ENCODE data around the gene NRG3.
"Not testable (repeated sequence)": the region's sequence is repeated elsewhere in the genome, so short reads cannot be mapped to it uniquely, and the experiment has no call there.

NRG3 gene

GRCh38 chr10:82942286-82943099 lies 1067.5 kb downstream of the NRG3 start:
- no peak for DNase-seq

- no peak for DNase-seq
These were observed 1068.1 kb downstream of the NRG3 start for GRCh38 chr10:82943142-82943541.

GRCh38 chr10:82949816-82950575 lies 1075.0 kb downstream of the NRG3 start:
- no peak for DNase-seq

DNA sequence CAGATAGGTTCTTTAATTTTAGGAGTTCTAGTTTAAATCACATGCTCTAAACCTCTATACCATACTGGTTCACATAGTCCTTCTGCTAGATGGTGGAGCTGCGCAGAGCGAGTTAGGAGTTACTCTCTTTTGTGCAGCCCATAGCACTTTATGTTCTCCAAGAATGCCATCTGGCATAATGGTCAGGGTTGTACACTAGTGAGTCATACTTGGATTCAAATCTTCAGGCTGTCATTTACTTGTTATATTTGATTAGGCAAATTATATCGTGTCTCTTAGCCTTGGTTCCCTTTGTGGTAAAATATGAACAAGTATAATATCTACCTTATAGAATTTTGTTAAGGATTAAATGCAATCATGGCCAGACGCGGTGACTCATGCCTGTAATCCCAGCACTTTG lies 1078.3 kb downstream of the NRG3 start:
- DNase-seq, result no peak

DNA sequence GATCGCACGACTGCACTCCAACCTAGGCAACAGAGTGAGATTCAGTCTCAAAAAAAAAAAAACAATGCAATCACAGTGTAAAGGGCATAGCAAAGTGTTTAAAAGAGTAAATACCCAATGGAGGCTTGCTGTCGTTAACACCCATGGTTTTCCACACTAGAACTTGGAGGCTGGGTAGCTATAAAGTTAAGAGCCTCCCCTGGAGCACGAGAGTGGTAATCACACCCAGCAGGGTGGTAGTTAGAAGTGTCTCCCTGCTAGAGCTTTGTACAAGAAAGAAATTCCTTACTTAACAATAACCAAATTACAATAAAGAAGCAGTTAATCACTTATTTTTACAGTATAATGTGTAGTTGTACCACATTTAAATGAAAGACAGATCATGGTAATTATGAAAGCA lies 1078.9 kb downstream of the NRG3 start:
- DNase-seq, result no peak

DNA sequence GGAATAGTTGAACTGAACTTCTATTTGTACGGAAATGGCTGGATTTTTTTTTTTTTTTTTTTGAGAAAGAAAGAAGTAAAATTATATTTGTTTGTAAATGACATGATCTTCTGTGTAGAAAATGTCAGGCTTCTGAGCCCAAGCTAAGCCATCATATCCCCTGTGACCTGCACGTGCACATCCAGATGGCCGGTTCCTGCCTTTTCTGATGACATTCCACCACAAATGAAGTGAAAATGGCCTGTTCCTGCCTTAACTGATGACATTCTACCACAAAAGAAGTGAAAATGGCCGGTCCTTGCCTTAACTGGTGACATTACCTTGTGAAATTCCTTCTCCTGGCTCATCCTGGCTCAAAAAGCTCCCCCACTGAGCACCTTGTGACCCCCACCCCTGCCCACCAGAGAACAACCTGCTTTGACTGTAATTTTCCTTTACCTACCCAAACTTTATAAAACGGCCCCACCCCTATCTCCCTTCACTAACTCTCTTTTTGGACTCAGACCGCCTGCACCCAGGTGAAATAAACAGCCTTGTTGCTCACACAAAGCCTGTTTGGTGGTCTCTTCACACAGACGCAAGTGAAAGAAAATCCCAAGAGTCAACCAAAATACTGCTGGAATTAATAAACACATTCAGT lies 1085.5 kb downstream of the NRG3 start:
- not testable (repeated sequence) for DNase-seq

GRCh38 chr10:82961864-82962263 lies 1086.9 kb downstream of the NRG3 start:
- no peak for DNase-seq

- DNase-seq, result no peak
These were observed 1091.1 kb downstream of the NRG3 start for GRCh38 chr10:82966130-82966529.

GRCh38 chr10:82968533-82968932 lies 1093.5 kb downstream of the NRG3 start:
- DNase-seq, result no peak

DNA sequence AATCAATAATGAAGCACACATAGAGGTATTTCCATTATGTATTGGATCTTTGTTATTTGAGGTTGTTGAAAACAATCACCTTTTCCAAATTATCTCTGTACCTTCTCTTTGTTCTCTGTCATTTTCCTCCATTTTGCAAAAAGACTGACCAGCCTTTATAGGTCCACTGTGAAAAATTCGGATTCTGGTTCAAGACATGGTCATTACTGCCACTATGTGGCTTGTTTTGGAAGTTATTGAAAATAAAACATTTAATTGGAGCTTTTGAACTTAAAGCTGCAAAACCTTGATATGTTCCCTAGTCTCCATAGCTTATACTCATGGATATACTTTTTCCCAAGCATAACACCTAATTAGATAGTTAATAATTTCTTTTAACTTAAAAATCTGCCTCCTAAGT lies 1094.4 kb downstream of the NRG3 start:
- no peak for DNase-seq

DNA sequence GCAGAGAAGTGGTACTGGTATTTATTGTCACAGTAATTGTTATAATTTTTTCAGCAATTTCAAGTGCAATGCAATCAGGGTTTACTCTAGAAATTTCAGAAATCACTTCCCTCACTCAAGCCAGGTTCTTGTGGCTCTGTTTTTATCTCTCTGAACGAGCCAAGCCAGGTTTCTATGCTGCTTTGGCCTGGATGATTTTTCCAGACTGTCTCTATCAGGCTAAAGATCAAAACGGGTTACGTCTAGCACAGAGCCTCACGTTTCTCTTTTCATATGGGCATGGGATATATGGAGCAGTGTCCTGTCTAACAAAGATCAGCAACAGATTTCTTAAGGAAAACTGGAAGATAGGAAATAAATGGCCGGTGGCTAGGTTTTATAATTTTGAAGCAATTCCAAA lies 1105.3 kb downstream of the NRG3 start:
- DNase-seq, result no peak

DNA sequence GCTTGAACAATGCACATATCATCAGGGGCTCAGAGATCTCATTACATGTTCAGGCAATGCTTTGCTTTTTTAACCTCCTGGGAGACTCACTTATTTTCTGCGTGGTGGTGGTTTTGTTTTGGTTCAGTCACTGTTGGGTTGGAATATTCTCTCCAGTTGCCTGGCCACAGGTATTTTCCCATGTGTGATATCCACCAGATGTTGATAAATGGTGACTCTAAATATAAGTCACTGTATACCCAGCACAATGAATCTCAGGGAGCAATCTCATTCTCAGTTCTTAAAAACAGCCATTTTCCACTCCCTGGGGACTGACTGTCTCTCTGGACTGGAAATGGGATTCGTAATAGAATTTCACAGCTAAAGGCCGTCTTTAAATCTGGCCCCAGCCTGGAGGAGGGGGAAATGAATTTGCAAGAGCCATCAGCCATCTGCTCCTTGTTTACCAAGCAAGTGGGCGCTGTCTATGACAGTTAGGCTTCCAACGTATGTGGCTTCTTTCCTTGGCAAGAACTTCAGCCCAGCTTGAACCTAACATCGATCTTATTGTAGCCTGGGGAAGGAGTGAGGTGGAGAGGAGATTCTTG lies 1106.2 kb downstream of the NRG3 start:
- DNase-seq, result no peak

DNA sequence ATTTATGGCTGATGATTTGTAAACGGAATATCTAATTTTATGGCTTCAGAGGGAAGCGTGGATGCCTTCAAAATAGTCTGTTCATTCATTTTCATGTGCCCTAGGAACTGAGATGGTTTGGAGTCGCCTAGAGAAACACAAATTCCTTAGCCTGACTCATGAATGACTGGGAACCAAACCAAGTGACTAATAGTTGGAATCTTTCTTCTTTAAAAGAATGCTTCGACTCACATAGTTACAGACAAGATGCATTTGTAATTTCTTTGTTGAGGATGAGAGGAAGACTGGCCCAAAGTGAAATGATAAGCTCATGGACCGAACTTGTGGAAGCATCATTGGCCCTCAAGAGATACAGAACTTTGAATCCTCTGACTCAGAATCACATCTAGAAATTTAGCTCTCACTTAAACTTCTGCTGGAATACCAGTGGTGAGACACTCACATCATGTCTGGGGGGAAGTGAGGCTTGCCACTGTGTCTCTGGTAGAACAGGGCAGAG lies 1107.2 kb downstream of the NRG3 start:
- DNase-seq, result no peak

- no peak for DNase-seq
These were observed 1111.2 kb downstream of the NRG3 start for GRCh38 chr10:82986216-82986615.

- DNase-seq, result not testable (repeated sequence)
These were observed 1131.5 kb downstream of the NRG3 start for GRCh38 chr10:83006479-83006878.

DNA sequence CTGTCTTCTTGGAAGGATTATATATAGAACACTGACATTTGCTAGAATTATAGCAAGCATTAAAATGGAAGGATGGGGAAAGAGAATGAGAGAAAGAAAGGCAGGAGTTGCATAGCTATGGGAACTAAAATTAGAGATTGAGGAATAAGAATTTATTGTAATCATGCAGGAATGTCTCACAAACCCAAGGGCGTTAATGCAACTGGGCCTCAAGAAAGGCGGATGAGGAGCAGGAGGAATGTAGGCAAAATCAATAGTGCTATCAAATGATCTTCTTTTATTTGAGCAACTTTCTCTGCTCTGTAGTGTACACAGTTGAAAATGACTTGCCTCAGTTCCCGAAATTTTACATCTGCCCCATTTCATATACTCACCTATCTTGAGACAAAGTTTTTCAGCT lies 1132.5 kb downstream of the NRG3 start:
- no peak for DNase-seq

GRCh38 chr10:83012866-83013265 lies 1137.9 kb downstream of the NRG3 start:
- DNase-seq, result no peak

GRCh38 chr10:83017076-83017867 lies 1142.3 kb downstream of the NRG3 start:
- DNase-seq, result no peak

DNA sequence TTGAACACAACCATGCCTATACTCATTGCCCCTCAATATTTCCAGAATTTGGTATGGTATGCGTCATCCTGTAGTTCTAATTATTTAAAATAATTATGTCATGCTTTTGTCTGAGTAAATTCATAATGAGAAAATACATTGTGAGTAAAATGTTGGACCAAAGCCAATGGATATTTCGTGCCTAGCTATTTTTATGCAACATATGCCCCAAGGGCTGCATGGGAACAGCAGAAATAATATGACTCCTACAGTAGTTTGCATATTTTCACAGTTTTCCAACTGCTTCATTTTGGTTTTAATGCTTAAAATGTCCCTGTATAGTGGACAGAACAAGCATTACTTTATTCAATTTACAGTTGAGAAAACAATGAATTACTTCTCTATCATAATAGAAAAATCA lies 1148.7 kb downstream of the NRG3 start:
- no peak for DNase-seq
